Nucleus accumbens (tissue), 56 donors: ENCODE measurements around the gene UNC93A.
"Not testable (repeated sequence)": the region's sequence is repeated elsewhere in the genome, so short reads cannot be mapped to it uniquely, and the experiment has no call there.

Experiments used
- DNase-seq, 56 donors: peaks; one replicate each; lab custom pipeline; 2025; lab: John Stamatoyannopoulos, UW

The UNC93A gene

GRCh38 chr6:167331565-167331964 is 40.5 kb downstream of the UNC93A start:
- peak in 2 of 56 donors; percentile 13 for DNase-seq

- no peak for DNase-seq
Measured at GRCh38 chr6:167336844-167337630, 45.9 kb downstream of the UNC93A start.

- DNase-seq = no peak
Measured at GRCh38 chr6:167337675-167338449, 46.7 kb downstream of the UNC93A start.

- DNase-seq = no peak
Measured at GRCh38 chr6:167338541-167339117, 47.5 kb downstream of the UNC93A start.

- no peak for DNase-seq
Measured at GRCh38 chr6:167341038-167341583, 50.0 kb downstream of the UNC93A start.

- DNase-seq = no peak
Measured at GRCh38 chr6:167341665-167342655, 50.8 kb downstream of the UNC93A start.

GRCh38 chr6:167342879-167343610 is 51.9 kb downstream of the UNC93A start:
- no peak for DNase-seq

- DNase-seq = no peak
Measured at GRCh38 chr6:167345348-167345747, 54.2 kb downstream of the UNC93A start.

GRCh38 chr6:167345960-167346359 is 54.8 kb downstream of the UNC93A start:
- no peak for DNase-seq

- DNase-seq = no peak
Measured at GRCh38 chr6:167347226-167347625, 56.1 kb downstream of the UNC93A start.

- DNase-seq = no peak
Measured at GRCh38 chr6:167349631-167350274, 58.6 kb downstream of the UNC93A start.

- DNase-seq = peak in 1 of 56 donors; percentile 13
Measured at GRCh38 chr6:167350275-167350696, 59.2 kb downstream of the UNC93A start.

- DNase-seq = peak in 43 of 56 donors; percentile 7 to 77 (median 36)
Measured at GRCh38 chr6:167350731-167351655, 59.9 kb downstream of the UNC93A start.

GRCh38 chr6:167351656-167352345 is 60.7 kb downstream of the UNC93A start:
- DNase-seq = no peak

- no peak for DNase-seq
Measured at GRCh38 chr6:167356874-167357273, 65.8 kb downstream of the UNC93A start.

- not testable (repeated sequence) for DNase-seq
Measured at GRCh38 chr6:167358394-167358793, 67.3 kb downstream of the UNC93A start.

GRCh38 chr6:167361170-167361569 is 70.1 kb downstream of the UNC93A start:
- not testable (repeated sequence) for DNase-seq
